ENCODE results near the gene IQGAP2.
A peak's percentile ranks its signal among the peaks of the same experiment; 100 is the strongest.
"Not testable (repeated sequence)": the region's sequence is repeated elsewhere in the genome, so short reads cannot be mapped to it uniquely, and the experiment has no call there.

Gene IQGAP2, protein sequence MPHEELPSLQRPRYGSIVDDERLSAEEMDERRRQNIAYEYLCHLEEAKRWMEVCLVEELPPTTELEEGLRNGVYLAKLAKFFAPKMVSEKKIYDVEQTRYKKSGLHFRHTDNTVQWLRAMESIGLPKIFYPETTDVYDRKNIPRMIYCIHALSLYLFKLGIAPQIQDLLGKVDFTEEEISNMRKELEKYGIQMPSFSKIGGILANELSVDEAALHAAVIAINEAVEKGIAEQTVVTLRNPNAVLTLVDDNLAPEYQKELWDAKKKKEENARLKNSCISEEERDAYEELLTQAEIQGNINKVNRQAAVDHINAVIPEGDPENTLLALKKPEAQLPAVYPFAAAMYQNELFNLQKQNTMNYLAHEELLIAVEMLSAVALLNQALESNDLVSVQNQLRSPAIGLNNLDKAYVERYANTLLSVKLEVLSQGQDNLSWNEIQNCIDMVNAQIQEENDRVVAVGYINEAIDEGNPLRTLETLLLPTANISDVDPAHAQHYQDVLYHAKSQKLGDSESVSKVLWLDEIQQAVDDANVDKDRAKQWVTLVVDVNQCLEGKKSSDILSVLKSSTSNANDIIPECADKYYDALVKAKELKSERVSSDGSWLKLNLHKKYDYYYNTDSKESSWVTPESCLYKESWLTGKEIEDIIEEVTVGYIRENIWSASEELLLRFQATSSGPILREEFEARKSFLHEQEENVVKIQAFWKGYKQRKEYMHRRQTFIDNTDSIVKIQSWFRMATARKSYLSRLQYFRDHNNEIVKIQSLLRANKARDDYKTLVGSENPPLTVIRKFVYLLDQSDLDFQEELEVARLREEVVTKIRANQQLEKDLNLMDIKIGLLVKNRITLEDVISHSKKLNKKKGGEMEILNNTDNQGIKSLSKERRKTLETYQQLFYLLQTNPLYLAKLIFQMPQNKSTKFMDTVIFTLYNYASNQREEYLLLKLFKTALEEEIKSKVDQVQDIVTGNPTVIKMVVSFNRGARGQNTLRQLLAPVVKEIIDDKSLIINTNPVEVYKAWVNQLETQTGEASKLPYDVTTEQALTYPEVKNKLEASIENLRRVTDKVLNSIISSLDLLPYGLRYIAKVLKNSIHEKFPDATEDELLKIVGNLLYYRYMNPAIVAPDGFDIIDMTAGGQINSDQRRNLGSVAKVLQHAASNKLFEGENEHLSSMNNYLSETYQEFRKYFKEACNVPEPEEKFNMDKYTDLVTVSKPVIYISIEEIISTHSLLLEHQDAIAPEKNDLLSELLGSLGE (N-terminal part only)

DNA sequence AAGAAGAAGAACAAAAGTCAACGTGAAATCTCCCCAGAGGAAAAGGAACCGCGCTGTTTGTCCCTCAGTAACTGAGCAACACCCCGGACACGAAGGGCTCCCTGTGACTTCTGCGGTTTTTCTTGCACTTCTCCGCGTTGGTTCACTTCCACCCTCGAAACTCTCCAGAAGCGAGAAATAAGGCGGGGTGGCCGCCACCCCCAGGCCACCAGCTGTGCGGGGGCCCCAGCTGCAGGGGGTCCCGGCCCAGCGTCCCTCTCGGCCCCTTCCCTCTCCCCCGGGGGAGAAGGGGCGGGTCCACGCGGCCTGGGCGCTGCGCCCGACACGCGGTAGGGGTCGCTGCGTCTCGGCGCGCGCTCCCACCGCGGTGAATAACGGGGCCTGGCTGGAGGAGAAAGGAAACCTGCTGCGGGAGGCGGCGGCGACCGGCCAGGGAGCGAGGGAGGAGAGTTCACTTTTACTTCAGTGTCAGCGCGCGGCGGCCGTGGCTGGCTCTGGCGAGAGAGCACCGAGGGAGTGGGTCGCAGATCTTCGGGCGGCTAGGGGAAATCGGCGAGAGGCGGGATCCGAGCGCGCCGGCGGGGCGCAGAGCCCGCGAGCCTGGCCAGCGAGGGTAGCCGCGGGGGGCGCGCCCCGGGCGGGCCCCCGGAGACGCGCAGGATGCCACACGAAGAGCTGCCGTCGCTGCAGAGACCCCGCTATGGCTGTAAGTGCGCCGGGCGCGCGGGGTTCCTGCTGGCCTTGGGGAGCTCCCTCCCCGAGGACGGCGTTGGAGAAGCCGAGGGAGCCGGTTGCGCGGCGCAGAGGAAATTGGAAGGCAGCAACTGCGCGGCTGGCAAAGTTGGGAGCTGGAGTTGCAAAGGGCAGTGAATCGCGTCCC, at the start of gene IQGAP2:
Gene IQGAP2, plus strand, starts transcription at position 400 of the 880 bp plus-strand sequence. Its CDS starts 261 bp downstream, at position 661.
- peak; percentile 91 for DNase-seq

DNA sequence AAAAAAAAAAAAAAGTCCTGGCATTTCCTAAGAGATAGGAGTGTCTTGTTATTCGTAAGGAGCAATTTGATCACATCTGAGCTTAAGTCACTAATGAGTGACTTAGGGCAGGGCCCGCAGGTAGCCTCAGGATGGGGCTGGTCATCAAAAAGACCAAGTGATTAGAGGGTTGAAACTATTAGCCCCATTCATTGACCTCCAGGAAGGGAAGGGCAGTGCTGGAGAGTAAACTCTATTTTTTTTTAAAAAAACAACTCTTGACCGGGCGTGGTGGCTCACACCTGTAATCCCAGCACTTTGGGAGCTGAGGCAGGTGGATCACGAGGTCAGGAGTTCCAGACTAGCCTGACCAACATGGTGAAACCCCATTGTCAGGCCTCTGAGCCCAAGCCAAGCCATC, 46.2 kb upstream of the IQGAP2 start:
- no peak for DNase-seq

DNA sequence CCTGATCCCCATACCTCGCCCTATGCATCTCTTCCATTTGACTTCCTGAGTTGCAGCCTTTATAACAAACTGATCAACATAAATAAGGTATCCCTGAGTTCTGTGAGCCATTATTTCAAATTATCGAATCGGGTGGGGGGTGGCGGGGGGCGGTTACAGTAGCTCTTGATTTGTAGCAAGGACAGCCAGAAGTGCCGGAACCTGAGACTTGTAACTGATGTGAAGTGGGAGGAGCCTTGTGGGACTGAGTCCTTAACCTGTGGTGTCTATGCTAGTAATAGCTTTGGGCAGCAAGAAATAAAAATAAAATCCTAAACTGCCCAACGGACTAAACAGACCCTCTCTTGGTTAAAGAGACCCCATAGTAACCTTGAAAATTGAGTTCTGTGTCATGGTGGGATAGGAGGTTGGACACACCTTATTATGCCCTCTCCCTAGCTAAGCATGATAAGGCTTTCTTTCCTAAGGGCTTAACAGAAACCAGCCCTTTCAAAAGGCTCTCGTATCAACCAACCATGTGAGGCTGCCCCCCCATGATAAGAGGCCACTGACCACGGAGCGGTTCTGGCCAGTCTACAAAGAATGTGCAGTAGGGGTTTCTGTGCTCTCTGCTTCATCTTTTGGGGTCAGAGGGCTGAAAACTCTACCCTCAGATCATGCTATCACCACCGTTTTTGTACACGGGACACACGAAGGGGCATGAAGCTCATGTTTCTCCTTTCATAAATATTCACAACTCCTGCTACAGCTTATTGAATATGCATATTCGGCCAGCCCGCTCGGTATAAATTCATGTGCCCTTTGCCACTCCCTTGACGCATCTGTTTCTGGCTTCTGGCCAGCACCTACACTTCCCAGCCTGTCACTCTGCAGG, 39.5 kb upstream of the IQGAP2 start:
- DNase-seq, result no peak

DNA sequence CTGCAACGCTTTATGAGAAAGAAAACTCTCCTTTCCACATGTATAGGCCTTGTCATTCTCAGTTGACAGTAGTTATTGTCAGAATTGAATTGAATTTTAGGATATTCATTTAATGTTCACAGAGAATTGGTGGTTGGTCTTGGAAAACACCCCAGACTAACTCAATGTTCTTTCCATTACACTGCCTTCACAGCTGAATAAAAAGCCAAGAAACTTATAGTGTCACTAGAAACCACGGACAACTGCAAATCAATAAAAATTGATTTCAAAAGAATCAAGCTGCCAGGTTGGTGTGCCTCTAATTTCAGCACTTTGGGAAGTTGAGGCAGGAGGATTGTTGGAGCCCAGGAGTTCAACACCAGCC, 38.9 kb upstream of the IQGAP2 start:
- no peak for DNase-seq

DNA sequence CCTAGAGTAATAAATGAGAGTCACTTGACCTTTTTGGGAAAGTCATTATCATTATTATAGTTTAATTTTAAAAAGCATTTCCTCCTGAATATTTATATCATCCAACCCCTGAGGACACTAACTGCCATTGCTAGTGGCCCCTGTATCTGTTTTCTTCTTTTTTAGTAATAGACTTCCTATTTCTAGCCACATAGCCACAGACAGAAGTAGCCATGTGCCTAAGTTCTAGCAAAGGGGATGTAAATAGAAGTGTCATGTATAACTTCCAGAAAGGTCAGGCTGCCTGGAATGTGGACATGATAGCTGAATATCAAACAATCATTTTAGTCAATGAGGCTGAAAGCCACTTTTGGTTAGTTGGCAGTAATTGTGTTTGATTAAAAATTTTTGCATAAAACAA, 37.5 kb upstream of the IQGAP2 start:
- DNase-seq, result no peak

DNA sequence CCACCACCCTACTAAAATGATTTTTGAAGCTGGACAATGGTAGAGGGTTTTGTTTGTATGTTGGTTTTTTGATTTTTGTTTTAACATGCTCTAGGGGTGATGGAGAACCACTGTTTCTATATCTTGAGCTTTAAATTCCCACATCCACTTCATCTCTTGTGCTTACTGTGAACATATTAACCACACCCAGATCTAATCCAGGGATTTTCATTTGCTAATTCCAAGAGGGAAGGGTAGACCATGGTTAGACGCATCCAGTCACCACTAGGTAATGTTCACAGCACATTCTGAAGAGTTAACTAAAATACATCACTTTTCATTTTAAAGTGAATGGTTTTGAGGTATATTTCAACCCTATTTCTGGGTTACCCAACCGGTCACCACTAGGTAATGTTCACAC, 36.5 kb upstream of the IQGAP2 start:
- no peak for DNase-seq

DNA sequence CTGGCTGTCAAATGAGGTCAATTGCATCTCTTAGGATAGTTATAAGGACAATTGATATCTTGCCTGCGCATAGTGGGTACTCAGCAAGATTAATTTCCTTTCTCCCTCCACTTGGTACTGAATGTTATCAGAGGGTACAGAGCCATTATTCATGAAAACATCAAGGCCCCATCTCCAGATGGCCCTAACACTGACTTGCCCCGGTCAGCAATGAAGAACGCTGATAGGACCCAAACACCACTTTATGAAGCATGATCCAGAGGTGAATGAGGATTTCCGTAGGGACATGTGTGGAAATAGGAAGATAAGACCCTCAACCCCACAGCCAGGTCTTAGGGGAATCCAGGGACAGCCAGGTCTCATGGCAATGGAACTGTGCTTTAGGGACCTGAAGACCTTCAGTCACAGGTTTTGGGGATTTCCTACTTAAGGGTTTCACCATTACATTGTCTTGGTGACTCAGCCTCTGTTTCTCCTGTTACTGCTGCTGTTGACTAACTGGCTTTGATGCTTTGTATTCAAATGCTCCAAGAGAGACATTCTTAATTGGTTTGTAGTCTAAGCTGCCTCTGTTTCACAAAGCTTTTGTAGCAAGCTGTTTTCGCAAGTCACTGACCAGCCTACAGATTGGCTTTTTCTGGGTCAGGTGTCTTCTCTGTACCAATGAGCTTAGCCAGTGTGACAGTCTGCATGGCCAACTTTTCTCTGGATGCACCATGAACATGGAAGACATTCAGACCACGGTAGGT, 35.3 kb upstream of the IQGAP2 start:
- DNase-seq, result peak; percentile 16

DNA sequence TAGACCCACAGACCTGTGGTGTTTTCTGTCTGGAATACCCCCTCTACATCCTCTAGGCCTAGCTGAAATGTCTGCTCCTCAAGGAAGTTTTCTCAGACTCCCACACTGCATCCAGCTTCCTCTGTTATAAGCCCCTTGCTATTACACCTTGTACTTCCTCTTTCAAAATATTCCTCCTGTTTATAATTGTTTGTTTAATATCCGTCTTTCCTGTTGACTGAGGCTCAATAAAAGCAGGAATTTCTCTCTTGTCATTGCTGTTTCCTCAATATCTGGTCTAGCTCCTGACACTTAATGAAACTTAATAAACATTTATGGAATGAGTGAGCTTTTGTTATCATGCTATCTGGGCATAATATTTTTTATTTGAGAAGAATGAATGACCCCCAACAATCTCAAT, 34.1 kb upstream of the IQGAP2 start:
- DNase-seq, result no peak

DNA sequence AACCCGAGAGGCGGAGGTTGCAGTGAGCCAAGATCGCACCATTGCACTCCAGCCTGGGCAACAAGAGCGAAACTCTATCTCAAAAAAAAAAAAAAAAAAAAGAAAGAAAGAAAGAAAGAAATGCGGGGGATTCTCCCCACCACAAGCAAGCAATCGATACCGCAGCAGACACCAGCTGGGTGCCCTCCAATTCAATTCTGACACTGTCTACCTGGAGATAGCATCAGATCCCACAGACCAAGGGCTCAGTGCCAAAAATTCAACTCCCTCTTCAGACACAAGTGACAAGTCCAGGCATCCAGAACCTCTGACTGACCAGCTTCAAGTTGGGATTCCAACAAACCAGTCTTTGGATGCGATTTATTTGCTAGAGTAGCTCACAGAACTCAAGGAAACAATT, 33.4 kb upstream of the IQGAP2 start:
- not testable (repeated sequence) for DNase-seq

DNA sequence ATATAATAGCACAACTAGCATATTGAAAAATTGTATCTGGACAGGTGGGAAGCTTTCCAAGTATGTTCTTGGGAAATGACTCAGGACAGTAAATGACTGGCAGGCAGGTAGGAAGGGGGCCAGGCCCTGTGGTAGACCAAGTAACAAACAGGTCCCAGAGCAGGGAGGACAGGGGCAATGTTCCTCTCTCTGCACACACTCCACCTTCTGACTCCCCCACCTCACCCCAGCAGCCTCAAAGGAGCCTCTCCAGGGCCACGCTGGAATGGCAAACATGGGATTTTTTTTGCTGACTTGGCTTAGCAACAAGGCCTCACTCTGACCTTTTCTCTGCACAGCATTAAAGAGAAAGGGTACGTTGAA, 31.1 kb upstream of the IQGAP2 start:
- no peak for DNase-seq

DNA sequence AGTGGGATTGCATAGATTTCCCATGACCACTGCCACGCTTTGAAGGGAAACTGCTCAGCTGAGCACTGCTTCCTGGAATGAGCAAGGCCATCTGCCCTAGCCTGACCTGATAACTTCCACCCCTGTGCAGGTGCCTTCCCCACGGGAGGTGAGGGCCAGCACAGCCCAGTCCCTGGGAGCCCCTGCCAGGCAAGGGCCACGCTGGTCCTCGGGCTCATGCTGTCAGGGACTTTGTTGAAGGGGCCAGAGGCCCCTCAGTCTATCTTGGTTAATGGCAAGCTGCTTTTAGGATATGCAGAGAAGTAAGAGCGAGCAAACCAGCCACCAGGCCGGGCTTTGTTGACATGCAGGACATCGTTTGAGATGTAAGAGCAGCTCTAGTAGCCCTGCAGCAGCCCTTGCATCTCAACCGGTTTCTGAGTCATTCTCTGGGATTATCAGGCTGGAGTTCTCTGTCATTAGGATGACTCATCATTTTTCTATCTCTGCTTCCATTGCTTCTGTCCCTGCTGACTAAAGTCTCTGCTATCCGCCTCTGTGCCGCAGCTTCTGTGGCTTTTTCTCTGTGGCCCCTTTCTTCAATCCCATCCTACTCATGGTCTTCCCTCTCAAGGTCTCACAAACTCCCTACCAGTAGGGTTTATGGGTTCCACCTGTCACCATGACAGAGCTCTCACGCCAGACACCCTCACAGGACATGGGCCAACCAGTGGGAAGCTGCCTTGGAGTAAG, 30.6 kb upstream of the IQGAP2 start:
- no peak for DNase-seq

DNA sequence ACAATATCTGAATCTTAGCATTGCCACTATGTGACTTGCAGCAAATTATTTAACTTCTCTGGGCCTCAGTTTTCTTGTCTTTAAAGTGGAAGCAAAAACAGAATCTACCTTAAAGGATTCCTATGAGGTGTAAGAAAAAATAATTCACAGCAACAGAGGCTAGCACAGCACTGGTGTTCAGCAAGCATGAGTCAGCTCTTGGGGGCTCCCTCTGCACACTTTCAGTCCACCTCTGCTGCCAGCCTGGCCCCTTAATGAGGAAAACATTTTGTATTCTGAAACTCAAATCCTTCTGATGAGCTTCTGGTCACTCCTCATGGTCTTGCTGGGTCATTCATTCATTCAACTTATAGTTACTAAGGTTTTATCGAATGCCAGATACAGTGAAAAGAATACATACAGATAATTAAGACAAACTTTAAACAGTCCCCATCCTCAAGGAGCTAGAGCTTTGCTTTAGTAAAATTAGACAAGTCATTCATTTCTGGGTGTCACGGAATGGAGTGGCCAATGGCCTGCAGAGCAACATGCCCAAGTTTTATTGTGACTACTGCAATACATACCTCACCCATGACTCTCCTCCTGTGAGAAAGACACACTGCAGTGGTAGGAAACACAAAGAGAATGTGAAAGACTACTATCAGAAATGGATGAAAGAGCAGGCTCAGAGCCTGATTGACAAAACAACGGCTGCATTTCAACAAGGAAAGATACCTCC, 26.8 kb upstream of the IQGAP2 start:
- DNase-seq, result no peak

DNA sequence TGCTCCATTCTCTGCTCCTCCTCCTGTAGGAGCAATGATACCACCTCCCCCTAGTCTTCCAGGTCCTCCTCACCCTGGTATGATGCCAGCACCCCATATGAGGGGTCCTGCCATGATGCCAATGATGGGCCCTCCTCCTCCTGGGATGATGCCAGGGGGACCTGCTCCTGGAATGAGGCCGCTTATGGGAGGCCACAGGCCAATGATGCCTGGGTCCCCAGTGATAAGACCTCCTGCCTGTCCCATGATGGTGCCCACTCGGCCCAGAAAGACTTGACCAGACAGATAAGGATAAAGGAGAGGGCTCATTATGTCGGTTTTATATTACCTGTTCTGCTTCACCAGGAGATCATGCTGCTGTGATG, 26.2 kb upstream of the IQGAP2 start:
- no peak for DNase-seq

DNA sequence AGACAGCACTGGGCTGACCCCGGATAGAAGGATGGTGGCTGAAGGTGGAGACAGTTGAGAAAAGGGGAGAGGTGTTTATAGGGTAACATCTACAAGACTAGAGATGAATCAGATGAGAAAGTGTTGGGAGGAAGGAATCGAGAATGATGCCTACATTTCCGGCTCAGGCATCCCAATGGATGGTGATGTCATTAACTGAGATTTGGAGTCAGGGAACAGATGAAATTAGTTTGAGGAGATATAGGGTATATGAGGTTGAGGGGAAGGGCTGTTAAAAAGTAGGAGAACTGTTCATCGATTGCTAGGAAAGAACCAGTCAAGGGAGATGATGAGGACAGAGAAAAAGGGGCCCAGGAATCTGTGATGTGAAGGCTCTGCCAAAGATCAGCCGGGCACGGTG, 24.7 kb upstream of the IQGAP2 start:
- no peak for DNase-seq

DNA sequence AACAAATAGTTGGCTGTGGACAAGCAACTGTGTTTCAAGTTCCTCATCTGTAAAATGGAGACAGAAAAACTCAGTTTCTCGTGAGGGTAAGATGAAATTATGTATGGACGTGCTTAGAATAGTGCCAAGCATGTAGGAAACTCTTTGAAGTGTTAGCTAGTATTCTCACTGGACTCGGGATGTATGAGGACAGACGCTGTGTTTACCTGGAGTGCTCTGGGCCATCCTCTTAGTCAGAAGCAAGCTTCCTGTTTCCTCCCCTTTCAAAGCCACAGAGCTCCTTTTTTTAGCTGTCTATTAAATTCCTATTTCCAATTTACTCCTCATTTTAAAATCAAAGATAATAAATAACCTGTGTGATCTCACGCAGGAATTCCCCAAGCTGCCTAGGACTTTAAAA, 23.8 kb upstream of the IQGAP2 start:
- no peak for DNase-seq

DNA sequence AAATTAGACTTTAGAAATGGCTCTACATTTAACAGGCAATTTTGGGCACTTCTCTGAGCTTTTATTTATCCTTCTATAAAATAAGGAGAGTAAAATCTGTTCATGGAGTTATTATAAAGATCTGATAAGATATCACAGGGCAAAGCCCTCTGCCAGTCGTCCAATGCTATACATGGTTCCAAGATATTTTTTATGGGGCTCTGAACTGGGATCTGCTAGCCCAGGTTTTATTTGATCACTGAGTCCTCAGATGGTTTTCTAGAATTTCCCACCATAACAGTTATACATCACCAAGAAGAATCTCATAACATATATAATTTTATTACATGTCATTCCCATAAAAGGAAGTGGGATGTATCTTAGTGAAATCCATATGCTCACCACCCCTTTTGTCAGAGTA, 23.2 kb upstream of the IQGAP2 start:
- no peak for DNase-seq

DNA sequence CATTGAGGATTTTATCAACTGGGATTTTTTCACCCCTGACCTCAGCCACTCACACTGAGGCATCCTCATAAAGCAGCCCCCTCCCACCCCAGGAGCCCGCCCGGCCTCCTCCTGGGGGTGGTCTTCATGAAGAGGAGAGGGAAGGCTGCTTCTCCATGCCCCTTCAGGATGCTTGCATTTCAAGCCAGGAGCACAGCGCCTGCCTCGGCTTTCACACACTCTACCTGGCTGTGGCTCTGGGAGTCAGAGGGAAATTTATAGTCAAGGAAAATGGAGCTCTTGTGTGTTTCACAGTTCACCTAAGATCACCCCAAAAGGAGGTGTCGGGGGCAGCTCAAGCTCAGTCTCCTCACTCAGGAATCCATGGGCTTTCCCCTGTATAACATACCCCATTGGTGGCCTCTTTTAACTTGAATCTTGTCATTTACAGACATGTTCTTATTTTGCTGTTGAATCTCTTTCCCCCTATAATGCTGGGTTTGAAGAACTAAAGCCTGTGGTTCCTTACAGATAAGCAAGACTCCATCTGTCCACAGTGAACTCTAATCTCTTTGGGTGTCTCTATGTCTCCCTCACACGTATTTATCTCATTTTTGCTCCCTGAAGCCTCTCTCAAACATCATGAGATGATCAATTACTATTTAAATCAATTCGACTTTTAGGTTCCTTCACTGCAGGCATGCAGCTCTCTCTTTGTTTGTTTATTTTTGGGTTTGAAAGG, 22.6 kb upstream of the IQGAP2 start:
- no peak for DNase-seq

DNA sequence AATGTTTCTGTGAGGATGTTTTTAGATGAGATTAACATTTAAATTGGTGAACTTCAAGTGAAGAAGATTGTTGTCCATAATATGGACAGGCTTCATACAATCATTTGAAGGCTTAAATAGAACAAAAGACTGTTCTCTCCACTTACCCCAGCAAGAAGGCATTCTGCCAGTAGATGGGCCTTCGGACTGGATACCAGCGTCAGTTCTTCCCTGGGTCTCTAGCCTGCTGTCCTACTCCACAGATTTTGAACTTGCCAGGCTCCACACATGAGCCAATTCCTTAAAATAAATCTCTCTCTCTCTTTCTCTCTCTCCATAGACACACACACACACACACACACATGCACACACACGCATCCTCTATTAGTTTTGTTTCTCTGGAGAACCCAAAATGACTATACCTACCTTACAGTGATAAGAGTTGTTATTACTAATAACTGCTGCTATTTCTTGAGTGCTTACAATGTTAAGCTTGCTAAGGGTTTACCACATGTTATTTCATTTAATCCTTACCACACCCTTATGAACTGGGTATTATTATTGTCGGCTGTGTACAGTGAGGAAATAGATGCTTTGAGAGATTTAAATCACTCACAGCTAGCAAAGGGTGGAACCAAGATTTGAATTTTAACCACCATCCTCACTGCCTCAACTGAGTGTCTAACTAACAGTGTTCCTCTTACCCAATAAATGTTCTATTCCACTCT, 19.8 kb upstream of the IQGAP2 start:
- no peak for DNase-seq
